Limb (tissue), 2 donors: ENCODE data around the gene RAB39A.

ENCODE experiments used
- DNase-seq, 2 donors: peaks; one replicate each; pipeline ENCODE4 v3.0.0-alpha.2; 2016; ENCODE audit errors: extremely low spot score in 2 of 2

The RAB39A gene

DNA sequence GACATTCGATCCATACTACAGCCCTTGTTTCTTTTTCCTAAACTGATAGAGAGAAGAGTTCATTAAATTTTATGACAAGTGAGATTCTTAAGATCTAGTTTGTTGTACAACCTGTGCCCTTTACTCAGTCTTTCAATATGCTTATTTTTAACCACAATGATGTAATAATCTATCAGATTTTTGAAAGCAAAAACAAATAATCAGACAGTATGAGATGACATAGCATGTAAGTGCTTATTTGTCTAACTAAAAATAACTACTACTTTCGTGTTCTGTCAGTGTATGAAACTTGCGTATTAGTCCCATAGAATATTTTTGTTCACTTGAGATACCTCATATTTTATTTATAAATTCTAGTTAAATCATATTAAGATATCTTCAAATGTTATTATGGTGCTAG is 33.2 kb downstream of the RAB39A start:
- no peak for DNase-seq

DNA sequence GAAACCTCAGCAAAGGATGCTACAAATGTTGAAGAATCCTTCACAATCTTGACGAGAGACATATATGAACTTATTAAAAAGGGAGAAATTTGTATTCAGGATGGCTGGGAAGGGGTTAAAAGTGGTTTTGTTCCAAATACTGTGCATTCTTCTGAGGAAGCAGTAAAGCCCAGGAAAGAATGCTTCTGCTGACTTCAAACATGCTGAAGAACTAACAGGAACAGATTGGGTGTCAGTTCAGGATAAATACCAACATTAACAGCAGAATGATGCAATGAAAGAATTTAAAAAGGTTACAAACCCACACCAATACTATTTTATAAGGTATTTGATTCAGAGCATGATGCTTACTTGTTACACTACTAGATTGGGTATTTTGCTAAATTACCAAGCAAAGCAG is 33.9 kb downstream of the RAB39A start:
- no peak for DNase-seq

DNA sequence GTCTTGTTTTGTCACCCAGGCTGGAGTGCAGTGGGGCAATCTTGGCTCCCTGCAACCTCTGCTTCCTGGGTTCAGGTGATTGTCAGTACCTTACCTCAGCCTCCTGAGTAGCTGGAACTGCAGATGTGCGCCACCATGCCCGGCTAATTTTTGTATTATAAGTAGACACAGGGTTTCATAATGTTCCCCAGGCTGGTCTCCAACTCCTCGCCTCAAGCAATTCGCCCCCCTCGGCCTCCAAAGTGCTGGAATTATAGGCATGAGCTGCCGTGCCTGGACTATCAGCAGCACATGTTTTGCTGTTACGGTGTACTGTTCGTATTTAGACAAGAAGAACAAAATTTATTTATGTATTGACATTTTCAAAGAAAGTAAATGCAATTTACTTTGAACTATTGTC is 34.8 kb downstream of the RAB39A start:
- no peak for DNase-seq

DNA sequence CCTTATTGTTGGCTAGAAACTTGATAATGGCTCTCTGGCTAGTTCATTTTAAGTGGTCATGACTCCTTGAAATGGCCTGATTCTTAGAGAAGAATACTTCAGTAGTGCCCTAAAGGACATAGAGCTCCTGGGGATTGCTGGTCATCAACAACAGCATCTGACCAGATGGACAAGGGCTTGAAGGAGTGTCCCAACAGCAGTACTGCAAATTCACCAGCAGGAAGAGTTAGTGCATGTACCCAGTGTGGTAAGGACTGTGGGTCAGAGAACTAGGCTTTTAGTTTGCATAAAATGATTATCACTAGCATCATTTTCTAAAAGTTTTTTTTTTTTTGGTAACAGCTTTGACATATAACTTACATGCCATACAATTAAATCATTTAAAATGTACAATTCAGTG is 41.0 kb downstream of the RAB39A start:
- no peak for DNase-seq

DNA sequence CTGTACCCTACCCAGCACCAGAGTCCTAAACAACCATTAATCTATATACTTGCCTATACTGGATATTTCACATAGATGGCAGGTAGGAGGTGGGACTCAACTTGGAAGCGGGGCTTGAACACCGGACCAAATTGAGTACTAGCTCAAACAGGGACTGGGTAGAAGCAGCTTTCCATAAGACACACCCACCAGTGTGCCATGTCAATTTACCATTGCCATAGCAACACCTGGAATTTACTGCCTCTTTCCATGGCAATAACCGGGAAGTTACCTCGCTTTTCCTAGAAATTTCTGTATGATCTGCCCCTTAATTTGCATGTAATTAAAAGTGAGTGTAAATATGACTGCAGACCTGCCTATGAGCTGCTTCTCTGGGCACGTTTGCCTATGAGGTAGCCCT is 41.8 kb downstream of the RAB39A start:
- no peak for DNase-seq

DNA sequence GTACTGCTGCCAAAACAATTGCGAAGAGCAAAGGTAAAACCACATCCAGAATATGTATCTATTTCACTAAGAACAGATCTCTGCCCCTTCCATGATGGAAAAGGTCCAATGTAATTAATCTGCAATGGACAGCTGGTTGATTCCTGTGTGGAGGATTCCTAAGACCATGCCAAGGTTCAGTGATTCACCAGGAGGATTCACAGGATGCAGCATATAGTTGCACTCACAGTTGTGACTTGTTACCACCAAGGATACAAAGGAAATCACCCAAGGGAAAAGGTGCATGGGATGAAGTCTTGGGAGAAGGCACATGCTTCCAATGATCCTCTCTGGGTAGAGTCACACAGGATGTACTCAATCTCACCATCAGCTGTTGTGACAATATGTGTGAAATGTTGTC is 45.4 kb downstream of the RAB39A start:
- no peak for DNase-seq

GRCh38 chr11:107988397-107989158 is 60.3 kb downstream of the RAB39A start:
- DNase-seq, result no peak

DNA sequence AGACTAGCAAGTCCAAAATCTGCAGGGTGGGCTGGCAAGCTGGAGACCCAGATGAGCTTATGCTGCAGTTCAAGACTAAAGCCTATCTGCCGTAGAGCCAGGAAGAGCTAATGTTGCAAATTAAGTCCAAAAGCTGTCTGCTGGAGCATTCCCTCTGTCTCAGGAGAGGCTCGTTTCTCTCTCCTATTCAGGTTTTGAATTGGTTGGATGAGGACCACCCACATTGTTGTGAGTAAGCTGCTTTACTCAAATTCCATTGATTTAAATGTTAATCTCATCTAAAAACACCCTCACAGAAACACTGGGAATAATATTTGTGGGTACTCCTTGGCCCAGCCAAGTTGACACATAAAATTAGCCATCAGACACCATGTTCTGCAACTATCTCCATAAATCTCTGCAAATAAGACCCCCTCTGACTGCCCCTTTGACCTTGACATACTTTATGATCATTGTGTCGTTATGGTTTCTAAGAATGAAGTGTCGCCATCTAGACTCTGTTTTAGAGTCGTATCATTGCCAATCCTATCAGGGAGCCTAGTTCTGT is 63.7 kb downstream of the RAB39A start:
- DNase-seq, result no peak

DNA sequence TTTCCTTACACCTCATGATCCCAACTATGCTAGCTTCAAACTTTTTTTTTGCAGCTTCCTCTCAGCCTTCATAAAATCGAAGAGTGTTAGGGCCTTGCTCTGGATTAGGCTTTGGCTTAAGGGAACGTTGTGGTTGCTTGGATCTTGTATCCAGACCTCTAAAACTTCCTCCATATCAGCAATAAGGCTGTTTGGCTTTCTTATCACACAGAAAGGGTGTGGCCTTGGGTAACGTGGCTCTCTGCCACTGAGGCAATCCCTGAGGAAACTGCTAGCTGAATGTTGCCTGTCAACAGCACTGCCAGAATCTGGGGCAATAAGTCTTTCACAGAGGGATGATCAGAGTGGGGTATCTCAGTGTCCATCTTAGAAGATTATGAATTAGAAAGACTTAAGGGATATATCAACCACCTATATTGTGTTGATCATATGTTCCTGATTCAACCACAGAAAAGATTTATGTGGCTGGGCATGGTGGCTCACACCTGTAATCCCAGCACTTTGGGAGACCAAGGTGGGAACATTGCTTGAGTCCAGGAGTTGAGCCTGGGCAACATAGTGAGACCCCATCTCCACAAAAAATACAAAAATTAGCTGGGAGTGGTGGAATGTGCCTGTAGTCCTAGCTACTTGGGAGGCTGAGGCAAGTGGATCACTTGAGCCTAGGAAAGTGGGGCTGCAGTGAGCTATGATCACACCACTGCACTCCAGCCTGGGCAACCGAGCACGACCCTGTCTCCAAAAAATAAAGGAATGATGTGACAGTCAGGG is 67.9 kb downstream of the RAB39A start:
- DNase-seq, result no peak

DNA sequence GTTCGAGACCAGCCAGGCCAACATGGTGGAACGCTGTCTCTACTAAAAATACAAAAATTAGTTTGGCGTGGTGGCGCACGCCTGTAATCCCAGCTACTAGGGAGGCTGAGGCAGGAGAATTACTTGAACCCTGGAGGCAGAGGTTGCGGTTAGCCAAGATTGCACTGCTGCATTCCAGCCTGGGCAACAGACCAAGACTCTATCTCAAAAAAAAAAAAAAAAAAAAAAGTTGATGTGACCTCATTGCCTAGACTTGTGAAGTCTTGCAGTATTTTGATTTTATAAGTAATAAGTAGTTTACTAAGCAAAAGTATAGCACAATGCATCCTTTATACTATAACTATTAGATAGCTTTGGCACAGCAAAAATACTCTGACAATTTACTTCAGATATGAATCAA is 70.5 kb downstream of the RAB39A start:
- no peak for DNase-seq

- no peak for DNase-seq
These were observed 71.7 kb downstream of the RAB39A start for GRCh38 chr11:107999759-108000455.

- no peak for DNase-seq
These were observed 74.2 kb downstream of the RAB39A start for GRCh38 chr11:108002476-108002875.

DNA sequence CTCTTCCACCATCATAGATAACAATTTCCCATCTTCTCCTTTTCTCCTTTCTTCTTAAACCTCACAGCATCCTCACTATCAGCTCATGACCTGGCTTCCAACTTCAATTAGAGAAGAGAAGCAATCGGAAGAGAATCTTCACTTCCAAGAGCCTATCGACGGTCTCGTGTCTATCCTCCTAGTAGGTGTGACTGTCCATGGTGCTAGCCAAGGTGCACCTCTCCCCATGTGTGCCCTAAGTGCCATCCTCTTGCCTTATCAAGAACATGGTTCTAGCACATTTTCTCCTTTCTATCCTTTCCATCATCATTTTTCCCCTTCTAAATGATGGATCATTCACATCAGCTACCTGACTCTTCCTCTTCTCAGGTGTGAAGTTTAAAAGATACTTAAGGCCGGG is 75.4 kb downstream of the RAB39A start:
- no peak for DNase-seq

DNA sequence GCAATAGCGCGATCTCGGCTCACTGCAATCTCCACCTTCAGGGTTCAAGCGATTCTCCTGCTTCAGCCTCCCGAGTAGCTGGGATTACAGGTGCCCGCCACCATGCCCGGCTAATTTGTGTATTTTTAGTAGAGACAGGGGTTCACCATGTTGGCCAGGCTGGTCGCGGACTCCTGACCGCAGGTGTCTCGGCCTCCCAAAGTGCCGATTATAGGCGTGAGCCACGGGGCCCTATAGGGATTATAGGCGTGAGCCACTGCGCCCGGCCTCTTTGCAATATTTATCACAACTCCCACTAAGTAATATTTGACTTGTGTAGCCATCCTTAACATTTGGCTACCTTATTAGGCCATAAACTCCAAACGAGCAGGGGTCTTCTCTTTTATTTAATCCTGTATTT is 79.6 kb downstream of the RAB39A start:
- DNase-seq, result no peak

DNA sequence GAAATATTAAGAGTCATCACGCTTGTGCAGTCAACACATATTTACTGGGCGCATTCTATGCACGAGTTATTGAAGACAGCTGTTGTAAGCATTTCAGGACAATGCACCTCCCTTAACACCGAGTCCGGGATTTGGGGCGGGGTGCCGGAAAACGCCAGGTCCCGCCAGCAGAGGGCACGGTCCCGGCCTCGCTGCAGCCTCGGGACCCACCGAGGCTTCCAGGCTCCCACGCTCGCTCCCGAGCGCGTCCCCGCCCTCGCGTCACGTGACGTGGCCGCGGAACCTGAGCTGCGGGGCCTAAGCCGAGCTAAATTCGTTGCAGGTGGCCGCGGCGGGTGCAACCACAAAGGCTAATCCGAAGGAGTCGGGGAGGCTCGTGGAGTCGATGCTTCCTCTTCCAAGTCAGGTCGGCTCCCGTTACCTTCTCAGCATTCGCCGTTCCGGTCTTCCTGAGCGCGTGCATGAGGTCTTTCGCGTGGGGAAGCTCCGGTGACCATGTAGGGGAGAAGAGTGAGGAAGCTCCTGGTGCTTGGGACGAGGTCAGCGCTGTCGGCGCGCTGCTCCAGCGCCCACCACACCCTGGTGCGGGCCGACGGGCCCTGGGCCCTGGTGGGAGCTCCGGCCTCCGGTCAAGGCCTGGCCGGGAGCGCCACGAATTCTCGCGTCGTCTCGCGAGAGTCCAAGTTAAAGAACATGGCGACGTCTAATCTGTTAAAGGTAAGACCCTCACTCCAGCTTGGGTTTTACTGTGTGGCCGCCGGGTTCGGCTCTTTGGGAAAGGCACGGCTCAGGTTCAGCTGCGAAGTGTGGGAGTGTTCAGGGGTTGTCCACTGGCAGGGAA is 80.6 kb downstream of the RAB39A start, which contains the start of gene CUL5:
TSS of gene CUL5 (plus strand) at position 243 of the 841 bp plus-strand sequence. CDS start at position 694, 451 bp downstream.
- DNase-seq, result peak; percentile 90 to 96

DNA sequence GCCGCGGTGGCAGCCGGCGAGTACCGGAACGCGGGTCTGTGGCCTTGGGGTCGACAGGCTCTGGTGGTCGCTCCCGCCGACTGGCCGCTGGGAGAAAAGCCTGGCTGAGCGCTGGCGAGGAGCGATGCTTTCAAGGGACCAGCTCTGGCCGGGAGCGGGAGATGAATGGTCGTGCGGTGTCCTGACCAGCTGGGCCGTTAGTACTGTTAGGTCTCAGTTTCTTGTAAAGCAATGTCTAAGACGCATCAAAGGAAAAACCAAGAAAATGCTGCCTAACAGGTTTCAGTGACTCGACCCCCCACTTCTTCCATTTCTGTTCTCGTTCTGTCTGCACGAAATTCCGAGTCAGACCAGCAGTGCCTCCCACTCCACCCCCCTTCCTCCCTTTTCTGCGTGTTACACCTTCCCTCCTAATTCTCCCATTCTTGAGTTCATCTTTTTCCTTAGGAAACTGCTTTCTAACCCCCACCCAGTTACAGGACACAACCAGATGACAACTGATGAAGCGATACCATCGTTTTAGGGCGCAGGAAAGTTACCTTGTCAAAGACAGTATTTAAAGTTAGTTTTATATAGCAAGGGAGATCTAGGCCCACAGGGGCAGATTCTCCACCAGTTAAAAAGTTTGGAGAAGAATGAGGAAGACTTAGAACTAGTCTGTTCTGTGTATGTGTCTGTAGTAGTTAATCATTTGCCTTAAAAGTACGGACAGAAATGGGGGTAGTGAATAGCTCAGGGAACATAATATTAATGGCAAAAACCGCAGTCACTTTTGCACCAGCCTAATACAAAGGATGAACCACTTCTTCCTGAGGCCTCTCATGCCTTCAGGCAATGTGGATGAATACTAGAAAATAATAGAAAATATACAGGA is 81.5 kb downstream of the RAB39A start:
- DNase-seq, result no peak

- DNase-seq, result no peak
These were observed 84.0 kb downstream of the RAB39A start for GRCh38 chr11:108012139-108012725.
